Dedifferentiated amniotic fluid mesenchymal stem cell (primary cell): ENCODE results near the gene CLDN24.

Source experiments
- DNase-seq: peaks from one replicate; pipeline ENCODE4 v3.0.0-alpha.2; 2016; ENCODE audit errors: extremely low spot score

CLDN24 gene

DNA sequence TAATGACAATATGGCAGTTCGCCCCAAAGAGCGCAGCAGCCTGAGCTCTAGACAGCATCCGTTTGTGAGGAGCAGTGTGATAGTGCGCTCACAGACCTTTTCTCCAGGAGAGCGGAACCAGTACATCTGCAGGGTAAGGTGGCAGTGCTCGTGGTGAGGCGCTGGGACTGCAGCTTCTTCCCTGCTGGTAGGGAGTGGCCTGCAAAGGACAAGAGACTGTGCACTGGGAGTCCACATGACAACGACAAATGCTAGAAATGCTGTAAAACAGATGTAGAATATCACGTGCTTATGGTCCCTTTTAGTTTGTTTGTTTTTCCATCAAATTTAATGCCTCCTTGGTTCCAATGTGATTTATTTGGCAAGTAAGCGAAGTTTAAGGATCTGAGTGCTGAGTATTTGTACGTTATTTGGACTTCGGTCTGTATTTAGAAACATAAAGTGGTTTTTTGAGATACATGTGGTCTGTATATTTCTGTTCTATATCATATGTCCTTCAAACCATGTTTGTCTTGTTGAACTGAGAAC is 37.9 kb downstream of the CLDN24 start:
- no peak for DNase-seq

DNA sequence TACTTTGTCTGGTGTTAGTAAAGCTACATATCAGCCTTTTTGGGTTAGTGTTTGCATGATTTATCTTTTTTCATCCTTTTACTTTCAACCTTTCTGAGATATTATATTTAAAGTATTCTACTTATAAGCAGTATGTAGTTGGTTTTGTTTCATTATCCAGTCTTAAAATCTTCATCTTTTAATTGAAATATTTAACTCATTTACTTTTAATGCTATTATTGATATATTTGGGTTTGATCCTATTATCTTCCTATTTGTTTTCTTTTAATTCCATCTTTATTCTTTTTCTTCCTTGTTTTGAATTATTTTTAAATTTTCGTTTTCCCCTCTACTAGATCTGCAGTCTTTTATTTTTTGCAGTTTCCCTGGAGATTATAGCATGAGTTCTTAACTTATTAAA is 46.1 kb downstream of the CLDN24 start:
- no peak for DNase-seq

DNA sequence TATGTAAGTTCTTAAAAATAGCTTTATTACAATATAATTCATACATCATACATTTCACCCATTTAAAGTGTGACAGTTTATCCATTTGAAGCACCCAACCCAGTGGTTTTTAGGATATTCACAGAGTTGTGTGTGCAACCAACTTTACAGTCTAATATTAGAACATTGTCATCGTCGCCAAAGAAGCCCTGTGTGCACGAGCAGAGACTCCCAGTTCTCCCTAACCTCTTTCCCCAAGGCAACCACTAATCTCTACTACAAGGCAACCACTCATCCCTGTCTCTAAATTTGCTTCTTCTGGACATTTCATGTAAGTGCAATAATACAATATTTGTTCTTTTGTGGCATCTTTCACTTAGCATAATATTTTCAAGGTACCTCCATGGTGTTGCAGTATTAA is 49.8 kb downstream of the CLDN24 start:
- DNase-seq = no peak
